Hindlimb muscle (tissue), 1 donor: ENCODE results near the gene TBX10. TPM values are rescaled to one million over a fixed set of nuclear protein-coding genes. Genes with fewer than 3 reads are reported as not detected.
"Not testable (repeated sequence)": the region's sequence is repeated elsewhere in the genome, so short reads cannot be mapped to it uniquely, and the experiment has no call there.

ENCODE experiments used
- DNase-seq: peaks from one replicate; pipeline ENCODE4 v3.0.0-alpha.2; 2013
- polyA plus RNA-seq: library from polyadenylated mRNA; unstranded; fragments of 120-200 nt; gene quantifications from one replicate; pipeline ENCODE4 v1.2.1, GENCODE V29; 2013; ENCODE audit not compliant: insufficient read length

The TBX10 gene
- not detected for polyA plus RNA-seq

- DNase-seq = no peak
These were observed at the start of gene TBX10 for GRCh38 chr11:67639438-67639859. Gene TBX10, minus strand, starts transcription at chr11:67639763. Its CDS starts 291 bp downstream, at chr11:67639472.

- DNase-seq = no peak
These were observed 49.6 kb upstream of the TBX10 start for GRCh38 chr11:67689178-67689577.

DNA sequence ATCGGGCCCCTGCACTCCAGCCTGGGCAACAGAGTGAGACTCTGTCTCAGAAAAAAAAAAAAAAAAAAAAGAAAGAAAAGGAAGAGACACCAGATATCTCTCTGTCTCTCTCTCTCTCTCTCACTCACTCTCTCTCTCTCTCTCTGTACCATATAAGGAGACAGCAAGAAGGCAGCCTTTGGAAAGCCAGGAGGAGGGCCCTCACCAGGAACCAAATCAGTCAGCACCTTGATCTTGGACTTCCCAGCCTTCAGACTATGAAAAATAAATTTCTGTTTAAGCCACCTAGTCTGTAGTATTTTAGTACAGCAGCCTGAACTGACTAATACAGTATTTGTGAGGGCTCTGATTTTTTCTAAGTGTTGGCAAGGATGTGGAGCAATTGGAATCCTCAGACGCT lies 48.4 kb upstream of the TBX10 start:
- no peak for DNase-seq

DNA sequence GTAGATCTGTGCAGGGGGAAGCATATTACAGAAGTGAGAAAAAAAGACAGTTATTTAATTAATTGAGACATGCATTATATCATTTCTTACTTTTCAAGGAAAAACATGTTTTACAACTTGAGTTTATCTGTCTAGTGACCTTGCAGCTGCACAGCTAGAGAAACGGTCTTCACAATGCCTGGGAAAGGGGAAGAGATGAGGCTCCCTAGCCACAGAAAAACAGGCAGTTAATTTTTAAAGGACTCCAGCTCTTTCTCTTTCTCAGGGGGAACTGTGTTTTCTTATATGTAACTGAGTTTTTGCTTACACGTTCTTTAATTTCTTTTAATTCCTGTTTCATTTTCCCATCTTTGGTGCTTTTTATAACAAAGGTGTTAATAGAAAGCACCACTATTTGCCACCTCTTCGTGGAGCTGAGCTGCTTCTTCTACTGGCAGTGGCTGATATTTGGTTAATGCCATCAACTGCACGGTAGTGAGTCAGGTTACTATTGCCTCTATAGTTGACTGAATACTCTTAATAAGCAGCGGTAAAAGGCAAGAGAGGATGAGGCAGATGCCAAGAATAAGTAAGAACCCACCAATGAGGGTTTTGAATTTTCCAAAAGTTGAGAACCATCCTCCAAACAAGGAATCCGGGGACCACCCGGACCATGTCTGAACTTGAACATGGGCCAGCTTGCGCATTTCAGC lies 46.2 kb upstream of the TBX10 start:
- not testable (repeated sequence) for DNase-seq

DNA sequence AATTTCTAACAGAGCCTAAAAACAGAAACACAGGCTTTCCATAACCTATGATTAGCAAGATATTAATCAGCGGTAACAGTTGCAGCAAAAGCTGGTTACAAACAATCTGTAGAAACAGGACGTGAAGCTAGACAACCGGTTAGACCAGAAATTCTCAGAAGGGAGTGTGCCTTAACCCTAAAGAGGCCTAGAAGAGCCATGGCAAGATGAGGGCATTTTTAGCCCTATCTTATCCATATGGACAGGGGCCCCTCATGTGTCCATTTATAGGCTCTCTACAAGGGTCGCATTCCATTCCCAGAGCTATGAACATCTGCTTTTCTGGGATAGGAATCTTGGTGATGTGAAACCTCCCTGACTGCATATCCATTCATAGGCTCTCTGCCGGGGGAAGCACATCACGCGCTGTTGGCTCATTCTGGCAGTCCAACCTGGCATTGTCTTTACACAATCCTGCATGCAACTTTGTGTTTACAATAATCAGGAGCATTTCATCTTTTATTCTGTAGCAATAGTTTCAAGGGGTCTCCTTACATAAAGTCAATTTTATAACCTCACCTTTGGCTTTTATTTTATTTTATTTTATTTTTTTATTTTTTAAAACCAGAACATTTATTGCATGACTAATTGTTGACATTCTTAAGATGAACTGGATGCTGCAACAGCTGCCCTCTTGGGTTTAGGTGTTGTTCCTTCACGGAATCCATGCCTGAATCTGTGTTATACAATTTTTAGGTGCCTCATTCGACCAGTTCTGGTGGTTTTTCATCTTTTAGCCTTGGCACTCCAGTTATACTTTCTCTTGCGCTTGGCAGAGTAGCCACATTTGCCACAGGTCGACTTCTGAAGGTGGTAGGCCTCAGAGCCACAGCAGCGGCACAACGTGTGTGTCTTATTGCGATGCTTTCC lies 42.8 kb upstream of the TBX10 start:
- not testable (repeated sequence) for DNase-seq

DNA sequence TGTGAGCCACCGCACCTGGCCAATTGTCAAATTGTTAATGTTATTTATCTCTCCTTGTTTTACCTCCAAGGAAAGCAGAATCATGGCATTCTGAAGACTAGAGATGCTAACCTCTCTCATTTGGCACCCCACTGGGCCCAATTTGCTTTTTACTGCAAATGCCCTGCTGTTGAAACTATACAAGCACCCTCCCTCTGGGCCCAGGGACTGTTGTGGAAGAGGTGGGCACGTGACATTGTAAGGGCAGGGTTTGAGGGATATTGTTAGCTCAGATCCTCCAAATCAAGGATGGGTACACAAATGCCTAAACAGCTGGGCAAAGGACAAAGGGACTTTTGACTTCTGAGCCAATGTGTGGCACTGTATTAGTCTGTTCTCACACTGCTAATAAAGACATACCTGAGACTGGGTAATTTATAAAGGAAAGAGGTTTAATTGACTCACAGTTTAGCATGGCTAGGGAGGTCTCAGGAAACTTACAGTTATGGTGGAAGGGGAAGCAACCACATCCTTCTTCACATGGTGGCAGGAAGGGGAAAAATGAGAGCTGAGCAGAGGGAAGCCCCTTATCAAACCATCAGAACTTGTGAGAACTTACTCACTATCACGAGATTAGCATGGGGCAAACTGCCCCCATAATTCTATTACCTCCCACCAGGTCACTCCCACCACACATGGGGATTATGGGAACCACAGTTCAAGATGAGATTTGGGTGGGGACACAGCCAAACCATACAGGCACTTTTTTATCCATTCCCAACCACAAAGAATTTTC lies 41.3 kb upstream of the TBX10 start:
- DNase-seq = no peak

- DNase-seq = no peak
These were observed 35.6 kb upstream of the TBX10 start for GRCh38 chr11:67675058-67675747.

DNA sequence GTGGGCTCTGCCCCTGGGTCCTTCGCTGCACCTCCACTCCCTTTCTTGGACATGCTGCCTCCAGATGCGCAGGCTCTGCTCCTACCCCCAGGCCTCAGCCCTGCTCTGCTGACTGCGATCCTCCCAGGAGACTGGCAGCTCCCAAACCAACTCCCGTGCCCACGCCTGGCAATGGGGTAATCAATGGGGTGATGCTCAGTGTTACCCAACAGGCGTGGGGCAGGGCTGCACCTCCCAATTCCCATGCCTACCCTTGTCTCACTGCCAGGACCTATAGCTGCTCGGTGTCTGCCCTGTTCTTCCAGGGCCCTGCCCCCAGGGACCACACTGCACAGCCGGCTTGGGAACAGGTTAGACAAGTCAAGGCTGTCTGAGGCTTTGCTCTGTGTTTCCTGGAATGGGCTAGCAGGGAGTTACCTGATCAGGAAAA lies 34.9 kb upstream of the TBX10 start, which contains the start of gene ALDH3B2:
Gene ALDH3B2 (minus strand): TSS at position 182 of the 430 bp plus-strand sequence. CDS start 7,688 bp downstream, outside the sequence.
- DNase-seq = no peak

- DNase-seq = no peak
These were observed 34.3 kb upstream of the TBX10 start for GRCh38 chr11:67673902-67674301.

DNA sequence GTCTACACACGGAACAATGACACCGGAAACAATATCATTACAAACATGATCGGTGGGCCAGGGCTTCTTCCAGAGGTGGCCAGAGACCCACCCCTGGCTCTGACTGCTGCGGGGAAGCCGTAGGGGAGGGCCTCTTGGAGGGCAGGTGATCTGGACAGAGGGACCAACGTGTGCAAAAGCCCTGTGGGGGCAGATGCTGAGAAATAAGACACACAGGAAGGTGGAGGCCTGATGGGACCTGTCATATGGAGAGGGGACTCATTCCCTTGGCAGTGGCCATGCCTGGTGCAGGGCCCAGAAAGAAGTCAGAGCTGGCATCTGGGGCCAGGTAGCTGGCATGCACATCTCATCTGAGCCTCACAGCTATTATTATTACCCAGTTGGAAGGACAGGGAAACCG lies 33.8 kb upstream of the TBX10 start:
- no peak for DNase-seq

GRCh38 chr11:67671211-67671520 lies 31.6 kb upstream of the TBX10 start:
- no peak for DNase-seq

- DNase-seq = no peak
These were observed 31.0 kb upstream of the TBX10 start for GRCh38 chr11:67670316-67671210.

GRCh38 chr11:67668192-67668551 lies 28.6 kb upstream of the TBX10 start:
- no peak for DNase-seq

- no peak for DNase-seq
These were observed 28.1 kb upstream of the TBX10 start for GRCh38 chr11:67667490-67668191.

GRCh38 chr11:67666676-67667489 lies 27.3 kb upstream of the TBX10 start:
- DNase-seq = no peak

- no peak for DNase-seq
These were observed 26.7 kb upstream of the TBX10 start for GRCh38 chr11:67666303-67666645.

DNA sequence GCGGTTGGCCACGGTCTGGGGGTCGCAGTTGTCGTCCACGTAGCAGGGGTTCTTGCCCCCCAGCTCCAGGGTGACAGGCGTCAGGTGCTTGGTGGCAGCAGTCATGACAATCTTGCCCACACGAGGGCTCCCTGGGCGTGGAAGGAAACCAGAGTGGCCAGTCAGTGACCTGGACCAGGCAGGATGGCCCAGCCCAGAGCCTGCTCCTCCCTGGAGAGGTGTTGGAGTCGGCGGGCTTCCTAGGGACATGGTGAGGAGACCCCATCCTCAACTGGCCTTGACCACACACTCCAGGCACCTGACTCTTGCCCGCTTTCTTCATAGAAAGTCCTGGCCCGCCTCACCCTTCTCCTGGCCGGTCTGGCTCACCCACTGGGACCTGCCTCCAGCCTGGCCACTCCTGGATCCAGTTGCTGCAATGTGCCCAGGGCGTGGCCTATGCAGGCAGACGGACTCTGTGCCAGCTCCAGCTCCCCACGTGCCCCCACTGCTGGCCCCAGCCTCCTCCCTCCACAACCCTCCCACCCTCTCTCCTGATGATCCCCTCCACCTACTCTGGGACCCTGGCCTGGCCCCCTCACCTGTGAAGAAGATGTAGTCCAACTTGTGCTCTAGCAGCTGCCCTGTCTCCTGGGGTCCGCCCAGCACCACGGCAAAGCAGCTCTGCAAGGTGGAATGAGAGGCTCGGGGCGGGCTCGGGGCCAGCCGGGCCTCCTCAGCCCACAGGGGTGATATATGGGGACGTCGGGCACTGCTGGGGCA lies 26.2 kb upstream of the TBX10 start:
- no peak for DNase-seq

DNA sequence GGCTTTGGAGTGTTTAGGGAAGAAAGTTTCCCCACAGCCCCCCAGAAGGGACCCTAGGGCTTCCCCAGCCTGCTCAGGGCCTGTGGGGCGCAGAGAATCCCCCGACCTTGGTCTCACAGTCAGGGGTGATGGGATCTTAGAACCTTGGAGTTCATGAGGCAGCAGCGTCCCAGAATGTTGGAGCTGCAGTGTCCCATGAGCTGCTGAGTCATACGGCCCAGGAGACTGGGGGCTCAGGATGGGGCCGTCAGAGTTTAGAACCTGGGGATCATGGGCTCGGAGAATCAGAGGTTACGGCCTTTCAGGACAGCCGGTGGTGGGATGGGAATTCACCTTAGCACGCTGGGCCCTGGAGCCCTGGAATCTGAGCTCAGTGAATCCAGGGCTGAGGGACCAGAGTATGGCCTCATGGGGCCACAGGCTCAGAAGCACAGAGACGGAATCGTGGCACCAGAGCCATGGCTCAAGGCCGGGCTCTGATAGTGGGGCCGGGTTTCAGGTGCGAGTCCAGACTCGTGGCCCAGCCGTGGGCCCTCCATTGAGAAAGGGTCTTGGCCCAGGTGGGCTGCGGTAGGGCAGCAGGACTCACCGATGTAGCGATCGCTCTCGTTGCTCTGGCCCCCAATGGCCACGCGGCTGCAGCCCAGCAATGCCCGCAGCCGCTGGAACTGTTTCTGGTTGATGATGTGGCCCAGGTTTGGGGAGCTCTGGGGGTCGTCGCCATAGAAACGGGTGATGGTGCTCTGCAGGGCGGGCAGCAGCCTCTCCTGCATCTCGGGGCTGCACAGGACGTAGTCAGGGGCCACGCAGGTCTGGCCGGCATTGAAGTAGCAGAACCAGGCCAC lies 25.4 kb upstream of the TBX10 start:
- no peak for DNase-seq
